GM10847 (cell line): ENCODE measurements around the gene GDF7.

Experiments used
- POLR2A ChIP-seq: IDR thresholded peaks from 2 replicates; pipeline ENCODE4 v1.6.1; 2011; ENCODE audit not compliant: insufficient read length; ENCODE audit errors: extremely low read depth

The GDF7 gene

DNA sequence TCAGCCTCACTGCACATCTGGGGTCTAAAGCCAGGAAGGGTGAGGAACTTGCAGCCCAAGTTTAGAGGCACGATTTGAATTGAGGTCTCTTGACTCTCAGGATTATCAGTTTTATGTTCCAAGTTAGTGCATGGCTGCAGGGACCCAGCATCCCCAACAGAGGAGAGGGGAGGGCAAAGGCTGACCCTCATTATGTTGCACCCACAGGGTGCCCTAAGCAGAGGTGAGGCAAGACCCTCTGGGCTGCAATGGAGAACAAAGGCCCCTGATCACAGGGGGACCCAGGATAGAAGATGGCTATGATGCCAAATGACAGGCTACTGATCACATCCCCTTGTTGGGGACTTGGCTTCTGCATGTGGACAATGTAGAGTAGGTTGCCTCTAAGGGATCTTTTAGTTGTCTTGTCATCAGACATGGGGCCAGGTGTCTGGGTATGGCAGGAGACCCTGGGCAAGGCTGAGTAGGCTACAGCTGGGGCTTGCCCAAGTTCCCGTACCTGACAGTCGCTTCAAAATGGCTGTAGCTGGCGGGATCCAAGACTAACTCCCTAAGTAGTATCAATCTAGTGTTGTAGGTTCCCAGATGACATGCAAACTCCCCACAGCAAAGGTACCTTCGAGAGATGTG, 4.5 kb upstream of the GDF7 start:
- TF ChIP-seq POLR2A, result no peak

DNA sequence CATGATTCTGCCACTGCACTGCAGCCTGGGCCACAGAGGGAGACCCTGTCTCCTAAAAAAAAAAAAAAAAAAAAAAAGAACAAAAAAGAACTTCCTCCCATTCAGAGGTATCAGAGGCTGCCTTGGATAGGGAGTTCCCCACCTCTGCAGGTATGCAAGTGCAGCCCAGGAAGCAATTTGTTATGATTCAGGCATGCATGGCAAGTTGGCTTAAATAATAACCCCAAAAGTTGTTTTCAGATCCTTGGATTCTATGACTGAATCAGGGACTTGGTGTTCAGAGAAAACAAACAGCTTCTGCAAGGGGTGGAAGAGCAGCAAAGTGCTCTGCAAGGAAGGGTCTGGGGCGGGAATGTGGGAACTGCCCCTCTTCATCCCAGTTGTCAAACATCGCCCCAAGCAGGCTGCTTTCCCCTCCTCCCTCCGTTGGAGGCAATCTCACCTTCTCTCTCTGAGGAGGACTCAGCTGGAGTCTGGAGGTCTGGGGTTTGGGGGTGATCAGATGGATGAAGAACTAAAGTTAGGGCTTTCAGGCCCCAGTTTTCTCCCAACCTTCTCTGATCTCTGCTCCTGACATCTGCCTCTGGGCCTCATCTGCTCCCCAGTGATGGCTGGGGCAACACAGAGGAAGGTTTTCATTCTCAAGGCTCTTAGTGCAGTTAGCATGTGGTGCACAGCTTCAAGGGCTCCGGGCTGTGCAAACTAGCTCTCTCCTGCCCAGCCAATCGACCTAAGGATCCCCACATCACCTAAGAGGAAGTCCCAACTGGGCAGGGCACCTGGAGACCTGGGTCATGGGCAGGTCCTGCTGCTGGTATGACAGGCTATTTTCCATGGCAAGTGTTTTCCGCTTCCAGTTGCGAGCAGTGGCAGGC, 3.5 kb upstream of the GDF7 start:
- TF ChIP-seq POLR2A, result no peak

DNA sequence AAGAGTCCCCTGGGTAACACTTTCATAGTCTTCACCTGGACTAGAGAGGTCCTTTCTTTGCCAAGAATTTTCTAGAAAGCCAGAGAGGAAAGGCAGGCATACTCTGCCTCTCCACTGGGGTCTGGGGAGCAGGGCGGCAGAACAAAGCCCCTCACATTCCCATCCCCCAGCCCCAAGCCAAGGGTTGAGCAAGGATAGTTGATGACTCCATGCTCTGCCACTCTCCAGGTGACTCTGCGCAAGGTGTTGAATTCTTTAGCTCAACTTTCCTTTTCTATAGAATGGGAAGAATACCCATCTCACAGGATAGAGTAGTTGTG, 2.9 kb upstream of the GDF7 start:
- TF ChIP-seq POLR2A, result no peak

DNA sequence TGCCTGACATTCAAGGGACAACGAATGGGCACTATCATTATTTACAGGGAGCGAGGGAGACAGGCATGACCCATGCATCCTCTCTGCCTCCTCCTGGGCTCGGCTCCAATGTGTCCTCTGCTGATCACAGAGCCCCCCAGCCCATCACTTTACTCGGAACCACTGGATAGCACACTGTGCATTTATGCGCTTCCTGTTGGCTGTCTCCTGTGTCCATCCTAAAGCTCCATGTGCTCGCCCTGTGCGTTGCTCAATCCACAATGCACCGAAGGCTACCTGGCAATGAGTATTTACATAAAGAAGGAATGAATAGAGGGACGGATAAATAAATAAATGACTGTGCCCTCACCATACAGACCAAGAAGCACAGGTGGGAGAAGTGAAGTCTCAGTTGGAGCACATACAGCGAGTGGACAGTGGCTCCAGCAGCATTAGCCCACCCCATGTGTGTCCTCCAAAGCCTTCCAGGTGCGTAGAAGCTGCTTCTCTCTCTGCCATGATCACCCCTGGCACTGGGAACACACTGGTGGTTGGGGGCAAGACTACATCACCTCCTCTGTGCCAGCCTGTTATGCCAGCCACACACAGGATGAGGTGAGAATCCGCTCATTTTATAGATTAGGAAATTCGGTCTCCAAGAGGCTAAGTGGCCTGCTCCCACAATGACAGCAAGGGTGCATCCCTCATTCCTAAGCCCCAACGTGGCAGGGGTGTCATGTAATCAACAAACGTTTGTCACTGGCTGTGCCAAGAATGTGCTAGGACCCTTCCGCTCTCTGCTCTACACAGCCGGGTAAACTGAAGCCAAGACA, 2.3 kb upstream of the GDF7 start:
- no peak for TF ChIP-seq POLR2A

DNA sequence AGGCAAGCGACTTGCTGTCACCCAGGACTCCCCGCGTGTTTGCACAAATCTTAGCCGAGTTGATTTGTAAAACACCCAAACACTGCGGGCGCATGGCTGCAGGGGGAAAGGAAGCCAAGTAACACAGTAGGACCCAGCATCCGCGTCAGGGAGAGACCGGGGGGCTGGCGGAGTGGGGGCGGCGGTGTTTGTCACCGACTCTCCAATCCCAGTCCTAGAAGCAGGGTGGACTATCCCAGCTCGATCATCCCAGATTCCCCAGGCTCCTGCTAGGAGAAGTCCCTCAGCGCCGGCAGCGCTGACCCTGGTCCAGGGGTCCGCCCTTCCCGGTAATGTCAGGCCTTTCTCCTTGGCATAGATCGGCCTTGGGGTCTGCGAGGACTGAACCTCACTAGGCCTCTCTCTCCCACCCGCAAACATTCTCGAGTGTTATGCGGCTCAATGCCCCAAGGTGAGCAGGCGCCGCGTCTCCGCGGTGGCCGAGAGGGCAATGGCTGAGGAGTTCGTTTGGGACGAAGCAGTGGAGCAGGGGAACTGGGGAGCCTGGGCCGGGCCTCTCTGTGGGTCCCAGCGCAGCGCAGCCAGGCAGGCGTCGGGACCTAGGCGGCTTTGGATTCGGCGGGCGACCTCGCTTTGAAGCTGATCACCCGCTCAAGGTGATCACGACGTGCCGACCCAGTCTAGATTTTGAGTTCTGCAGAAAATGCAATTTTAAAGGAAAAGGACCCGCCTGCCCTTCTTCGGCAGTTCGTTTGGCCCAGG, 1.5 kb upstream of the GDF7 start:
- no peak for TF ChIP-seq POLR2A

DNA sequence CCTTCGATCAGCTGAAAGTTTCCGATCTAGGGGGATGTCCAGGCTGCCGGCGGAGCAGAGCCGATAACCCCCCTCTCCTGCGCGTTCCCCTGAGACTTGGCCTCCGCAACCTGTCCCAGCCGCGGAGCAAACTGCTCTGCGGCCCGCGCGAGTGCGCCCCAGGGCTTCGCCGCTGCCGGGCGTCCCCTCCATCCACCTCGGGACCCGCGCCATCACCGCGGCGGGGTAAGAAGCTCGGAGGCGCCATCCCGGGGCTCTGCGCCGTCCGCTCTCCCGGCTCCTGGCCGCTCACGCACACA, 990 bp upstream of the GDF7 start:
- TF ChIP-seq POLR2A, result no peak

DNA sequence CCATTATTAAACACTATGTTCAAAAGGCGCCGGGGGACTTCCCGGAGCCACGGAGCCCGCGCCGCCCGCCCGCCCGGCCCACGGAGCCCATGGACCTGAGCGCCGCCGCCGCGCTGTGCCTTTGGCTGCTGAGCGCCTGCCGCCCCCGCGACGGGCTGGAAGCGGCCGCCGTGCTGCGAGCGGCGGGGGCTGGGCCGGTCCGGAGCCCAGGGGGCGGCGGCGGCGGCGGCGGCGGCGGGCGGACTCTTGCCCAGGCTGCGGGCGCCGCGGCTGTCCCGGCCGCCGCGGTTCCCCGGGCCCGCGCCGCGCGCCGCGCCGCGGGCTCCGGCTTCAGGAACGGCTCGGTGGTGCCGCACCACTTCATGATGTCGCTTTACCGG, 197 bp downstream of the GDF7 start:
- no peak for TF ChIP-seq POLR2A

DNA sequence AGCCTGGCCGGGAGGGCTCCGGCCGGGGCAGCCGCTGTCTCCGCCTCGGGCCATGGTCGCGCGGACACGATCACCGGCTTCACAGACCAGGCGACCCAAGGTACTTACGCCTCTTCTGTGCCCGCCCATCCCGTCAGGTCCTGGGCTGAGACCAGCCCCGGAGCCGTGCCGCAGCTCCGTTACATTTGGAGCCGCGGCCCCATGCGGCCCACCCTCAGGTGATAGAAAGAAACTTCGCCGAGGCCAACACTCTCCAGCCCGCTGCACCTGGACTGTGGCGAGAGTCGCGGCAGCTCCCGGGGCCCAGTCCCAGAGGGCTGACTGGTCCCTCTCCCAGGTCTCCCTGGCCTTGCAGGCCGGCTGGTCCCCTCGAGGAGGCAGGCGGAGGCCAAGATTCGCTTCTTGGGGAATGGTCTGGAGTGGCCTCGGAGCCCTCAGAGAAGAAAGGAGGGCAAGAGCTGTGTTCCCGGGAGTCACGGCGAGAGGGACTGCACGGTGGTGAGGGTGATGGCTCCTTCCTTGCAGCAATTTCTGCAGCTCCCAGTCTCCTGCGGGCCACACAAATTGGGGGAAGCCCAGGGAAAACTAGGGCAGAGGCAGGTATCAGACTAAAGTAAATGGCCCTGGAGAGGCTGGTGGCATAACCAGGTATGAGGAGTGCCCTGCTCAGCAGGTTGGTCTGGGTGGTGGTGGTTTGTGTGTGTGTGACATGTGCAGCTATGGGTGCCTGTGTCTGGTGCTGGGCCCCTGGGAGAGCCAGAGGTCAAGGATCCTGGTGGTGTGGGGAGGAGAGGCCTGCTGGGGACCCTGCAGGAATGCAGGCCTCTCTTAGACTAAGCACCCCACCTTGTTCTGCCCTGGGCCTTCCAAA, 822 bp downstream of the GDF7 start:
- TF ChIP-seq POLR2A, result no peak

DNA sequence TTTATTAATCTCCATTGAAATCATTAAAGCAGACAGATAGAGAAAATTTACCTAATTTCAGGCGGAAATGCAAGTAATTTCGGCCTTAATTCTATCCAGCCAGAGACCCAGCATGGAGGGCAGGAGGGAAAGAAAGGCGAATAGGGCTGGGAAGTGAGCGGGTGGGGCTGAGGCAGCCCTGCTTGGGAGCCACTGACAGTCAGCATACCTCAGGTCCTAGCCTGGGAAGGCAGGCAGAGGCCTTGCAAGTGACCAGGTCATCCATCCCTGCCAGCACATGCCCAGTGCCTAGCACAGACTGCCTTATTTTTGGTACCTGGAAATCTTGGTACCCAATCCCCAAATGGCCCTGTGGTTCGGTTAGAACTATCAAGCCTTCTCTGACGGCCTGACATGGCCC, 1.5 kb downstream of the GDF7 start:
- TF ChIP-seq POLR2A, result no peak

DNA sequence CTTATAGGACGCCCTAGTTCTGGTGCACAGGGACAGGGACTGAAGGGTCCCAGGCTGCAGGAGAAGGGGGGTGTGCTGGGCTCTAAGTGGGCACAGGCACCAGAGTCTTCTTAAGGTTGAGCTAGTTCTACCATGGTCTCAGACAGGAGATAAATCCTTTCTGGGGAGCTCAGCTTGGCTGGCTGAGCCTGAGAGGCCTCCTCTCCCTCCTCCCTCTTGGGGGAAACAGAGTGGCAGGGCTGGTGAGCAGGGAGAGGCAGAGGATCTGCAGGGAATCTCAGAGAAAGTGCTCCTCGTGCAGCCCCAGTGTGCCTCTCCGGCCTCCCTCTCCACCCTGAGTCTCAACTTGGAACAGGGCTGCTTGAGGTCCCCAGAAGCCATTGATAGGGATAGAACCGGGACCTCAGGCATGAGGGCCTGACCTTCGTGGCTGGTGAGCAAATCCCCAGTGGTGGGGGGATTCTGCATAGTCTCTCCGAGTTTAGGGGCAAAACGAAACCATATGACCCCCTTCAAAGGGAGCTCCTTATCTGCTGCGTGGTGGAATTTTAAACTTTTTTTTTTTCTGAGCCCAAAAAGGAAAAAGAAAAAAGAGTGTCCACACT, 2.0 kb downstream of the GDF7 start:
- no peak for TF ChIP-seq POLR2A

DNA sequence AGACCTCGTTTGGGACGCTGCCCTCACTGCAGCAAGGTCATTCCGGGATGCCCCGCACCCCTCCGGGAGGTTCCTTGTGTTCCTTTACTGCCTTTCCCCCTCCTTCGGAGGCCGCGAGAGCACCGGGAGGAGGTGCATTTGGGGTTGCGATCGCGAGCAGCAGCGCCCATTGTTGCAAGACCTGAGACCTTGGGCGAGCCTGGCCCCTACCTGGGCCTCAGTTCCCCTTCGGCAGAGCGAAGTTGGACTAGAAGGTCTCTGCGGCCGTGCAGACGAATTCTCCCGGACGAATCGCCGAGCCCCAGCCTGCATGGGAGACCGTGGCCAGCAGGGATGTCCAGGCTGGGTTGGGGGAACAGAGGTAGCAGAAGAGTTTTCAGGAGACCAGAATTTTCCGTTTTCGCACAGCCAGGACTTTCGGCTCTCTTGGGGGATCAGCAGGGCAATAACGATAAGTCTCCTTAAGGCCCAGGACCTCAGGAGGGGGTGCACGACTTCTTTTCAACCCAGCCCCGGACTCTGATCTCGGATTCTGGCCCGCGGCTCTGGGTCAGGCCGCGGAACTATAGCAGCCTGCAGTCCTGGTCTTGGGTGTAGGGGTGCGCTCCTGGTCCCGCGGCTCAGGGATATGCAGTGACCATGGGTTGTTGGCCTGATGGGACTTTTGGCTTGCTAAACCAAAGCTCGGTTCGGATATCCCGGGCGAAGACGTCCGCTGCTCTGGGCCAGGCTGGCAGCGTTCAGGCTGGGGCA, 2.8 kb downstream of the GDF7 start:
- TF ChIP-seq POLR2A, result no peak

DNA sequence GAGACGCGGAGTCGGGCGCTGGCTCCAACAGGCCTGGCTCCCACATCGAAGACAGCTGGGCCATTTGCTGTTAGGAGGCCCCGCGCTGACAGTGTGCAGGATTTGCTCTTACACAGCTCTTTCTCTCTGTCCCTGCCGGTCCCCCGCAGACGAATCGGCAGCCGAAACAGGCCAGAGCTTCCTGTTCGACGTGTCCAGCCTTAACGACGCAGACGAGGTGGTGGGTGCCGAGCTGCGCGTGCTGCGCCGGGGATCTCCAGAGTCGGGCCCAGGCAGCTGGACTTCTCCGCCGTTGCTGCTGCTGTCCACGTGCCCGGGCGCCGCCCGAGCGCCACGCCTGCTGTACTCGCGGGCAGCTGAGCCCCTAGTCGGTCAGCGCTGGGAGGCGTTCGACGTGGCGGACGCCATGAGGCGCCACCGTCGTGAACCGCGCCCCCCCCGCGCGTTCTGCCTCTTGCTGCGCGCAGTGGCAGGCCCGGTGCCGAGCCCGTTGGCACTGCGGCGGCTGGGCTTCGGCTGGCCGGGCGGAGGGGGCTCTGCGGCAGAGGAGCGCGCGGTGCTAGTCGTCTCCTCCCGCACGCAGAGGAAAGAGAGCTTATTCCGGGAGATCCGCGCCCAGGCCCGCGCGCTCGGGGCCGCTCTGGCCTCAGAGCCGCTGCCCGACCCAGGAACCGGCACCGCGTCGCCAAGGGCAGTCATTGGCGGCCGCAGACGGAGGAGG, 3.5 kb downstream of the GDF7 start:
- no peak for TF ChIP-seq POLR2A
